GM13977 (cell line): ENCODE results near the gene COL2A1.

Experiments
- DNase-seq: peaks from one replicate; pipeline ENCODE4 v3.0.0; 2012; ENCODE audit warnings: low spot score
- in situ Hi-C: fragments of 300-500 bp; cut with MboI; formaldehyde crosslinking; loops from one replicate; pipeline ENCODE4 v1.12.0; 2022; ENCODE audit warnings: low sequenced_read_pairs, low pct_unique_long_range_greater_than_20kb, mixed read lengths, inconsistent platforms; ENCODE audit not compliant: unreplicated experiment
- TF ChIP-seq, protein P1 (sequence below): IDR thresholded peaks from 2 replicates; pipeline ENCODE4 v1.5.1; 2012; ENCODE audit warnings: mild to moderate bottlenecking, control low read depth; ENCODE audit not compliant: insufficient read depth; ENCODE audit errors: extremely low read depth, missing control alignments

The COL2A1 gene

GRCh38 chr12:48008950-48009349 is 4.7 kb upstream of the COL2A1 start:
- TF ChIP-seq, protein P1, sequence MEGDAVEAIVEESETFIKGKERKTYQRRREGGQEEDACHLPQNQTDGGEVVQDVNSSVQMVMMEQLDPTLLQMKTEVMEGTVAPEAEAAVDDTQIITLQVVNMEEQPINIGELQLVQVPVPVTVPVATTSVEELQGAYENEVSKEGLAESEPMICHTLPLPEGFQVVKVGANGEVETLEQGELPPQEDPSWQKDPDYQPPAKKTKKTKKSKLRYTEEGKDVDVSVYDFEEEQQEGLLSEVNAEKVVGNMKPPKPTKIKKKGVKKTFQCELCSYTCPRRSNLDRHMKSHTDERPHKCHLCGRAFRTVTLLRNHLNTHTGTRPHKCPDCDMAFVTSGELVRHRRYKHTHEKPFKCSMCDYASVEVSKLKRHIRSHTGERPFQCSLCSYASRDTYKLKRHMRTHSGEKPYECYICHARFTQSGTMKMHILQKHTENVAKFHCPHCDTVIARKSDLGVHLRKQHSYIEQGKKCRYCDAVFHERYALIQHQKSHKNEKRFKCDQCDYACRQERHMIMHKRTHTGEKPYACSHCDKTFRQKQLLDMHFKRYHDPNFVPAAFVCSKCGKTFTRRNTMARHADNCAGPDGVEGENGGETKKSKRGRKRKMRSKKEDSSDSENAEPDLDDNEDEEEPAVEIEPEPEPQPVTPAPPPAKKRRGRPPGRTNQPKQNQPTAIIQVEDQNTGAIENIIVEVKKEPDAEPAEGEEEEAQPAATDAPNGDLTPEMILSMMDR = no peak
- DNase-seq = no peak
- in situ Hi-C loops = no loop called here

DNA sequence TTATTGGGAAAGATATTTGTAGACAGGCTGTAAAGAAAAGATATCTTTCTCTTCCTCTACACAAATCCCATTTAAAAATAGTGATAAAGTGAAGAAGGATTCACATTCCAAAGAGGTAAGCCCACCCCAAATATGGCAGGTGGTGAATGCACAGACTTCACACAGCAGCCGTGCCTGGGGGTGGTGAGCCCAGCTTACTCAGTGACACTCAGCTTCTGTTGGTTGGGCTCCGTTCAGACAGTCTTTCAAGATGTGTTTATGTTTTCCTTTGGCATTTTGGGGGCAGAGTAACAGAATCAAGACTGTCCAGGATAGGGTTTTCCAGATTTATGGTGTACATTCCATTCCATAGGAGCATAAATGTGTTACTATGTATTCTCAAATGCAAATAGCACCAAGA is 4.1 kb upstream of the COL2A1 start:
- DNase-seq = no peak
- in situ Hi-C loops = no loop called here
- TF ChIP-seq, protein P1 = no peak

DNA sequence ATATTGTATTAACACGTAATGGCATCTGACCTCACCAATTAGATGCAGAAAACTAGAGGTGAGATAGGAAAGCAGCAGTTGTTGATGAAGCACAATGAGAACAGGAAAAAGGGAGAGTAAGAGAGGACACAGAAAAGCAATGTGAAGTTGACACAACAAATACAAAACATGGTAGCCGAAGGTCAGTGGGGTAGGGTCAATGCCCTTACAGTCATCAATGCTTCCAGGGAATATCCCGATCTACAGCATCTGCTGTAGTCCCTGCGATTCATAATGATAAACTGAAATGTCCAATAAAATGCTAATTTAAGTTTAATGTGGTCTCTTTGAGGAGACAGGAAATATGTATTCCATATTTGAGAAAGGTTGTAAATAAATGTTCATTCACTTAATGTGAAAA is 2.9 kb upstream of the COL2A1 start:
- TF ChIP-seq, protein P1 = no peak
- in situ Hi-C loops = no loop called here
- DNase-seq = no peak

DNA sequence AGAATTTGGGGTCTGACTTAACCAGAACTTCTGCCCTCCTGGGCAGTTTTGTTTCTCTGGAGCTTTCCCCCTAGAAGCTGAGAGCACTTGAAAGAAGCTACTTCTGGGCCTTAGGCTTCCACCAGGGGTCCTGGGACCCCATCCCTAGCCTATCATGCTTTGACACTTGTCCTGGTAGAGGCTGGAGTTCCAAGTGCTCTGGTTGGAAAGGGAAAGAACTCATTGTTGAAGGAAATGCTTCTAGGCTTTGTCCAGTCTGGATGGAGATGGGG is 1.4 kb upstream of the COL2A1 start:
- in situ Hi-C loops = no loop called here

GRCh38 chr12:48005001-48005749 is 899 bp upstream of the COL2A1 start:
- TF ChIP-seq, protein P1 = no peak
- DNase-seq = no peak
- in situ Hi-C loops = no loop called here

More for the DNA sequence above, 1.4 kb upstream of the COL2A1 start:
- TF ChIP-seq, protein P1 = no peak
- DNase-seq = no peak

- peak; percentile 52 for DNase-seq
- TF ChIP-seq, protein P1 = no peak
- in situ Hi-C loops = no loop called here
These were observed 837 bp downstream of the COL2A1 start for GRCh38 chr12:48003226-48004052.
